ENCODE results near the gene CEP112.
"Not testable (repeated sequence)": the region's sequence is repeated elsewhere in the genome, so short reads cannot be mapped to it uniquely, and the experiment has no call there.

CEP112 gene

GRCh38 chr17:66087073-66087472, 104.9 kb downstream of the CEP112 start:
- ATAC-seq: peak; percentile 27; the same call in 1 of the 3 replicates
- TF ChIP-seq ARNTL (CRISPR knock-in tag; IDR thresholded peaks at IDR 0.05; ENCODE audit: borderline replicate concordance, low read depth): no peak

GRCh38 chr17:66085221-66085620, 106.7 kb downstream of the CEP112 start:
- TF ChIP-seq RARB (CRISPR knock-in tag; IDR thresholded peaks at IDR 0.05): no peak
- no peak for TF ChIP-seq ZFP3 (CRISPR knock-in tag; IDR thresholded peaks at IDR 0.05)
- no peak for TF ChIP-seq PPARA (CRISPR knock-in tag; IDR thresholded peaks at IDR 0.05; ENCODE audit: borderline replicate concordance)
- TF ChIP-seq CREB5 (CRISPR knock-in tag; IDR thresholded peaks at IDR 0.05; ENCODE audit: low read depth): no peak
- TF ChIP-seq ZNF8 (CRISPR knock-in tag; IDR thresholded peaks at IDR 0.05): no peak
- TF ChIP-seq CSRNP3 (CRISPR knock-in tag; IDR thresholded peaks at IDR 0.05): no peak
- no peak for TF ChIP-seq ESRRG (CRISPR knock-in tag; IDR thresholded peaks at IDR 0.05)
- no peak for TF ChIP-seq TSHZ2 (CRISPR knock-in tag; IDR thresholded peaks at IDR 0.05)
- TF ChIP-seq BACH2 (CRISPR knock-in tag; IDR thresholded peaks at IDR 0.05; ENCODE audit: borderline replicate concordance): no peak
- TF ChIP-seq TCF4 (CRISPR knock-in tag; IDR thresholded peaks at IDR 0.05; ENCODE audit: borderline replicate concordance): no peak
- no peak for TF ChIP-seq ZNF70 (CRISPR knock-in tag; IDR thresholded peaks at IDR 0.05)
- TF ChIP-seq TOX (CRISPR knock-in tag; IDR thresholded peaks at IDR 0.05; ENCODE audit: borderline replicate concordance): no peak
- no peak for TF ChIP-seq ZNF565 (CRISPR knock-in tag; conservative IDR thresholded peaks at IDR 0.05; ENCODE audit: low read depth)
- no peak for TF ChIP-seq POU6F1 (CRISPR knock-in tag; IDR thresholded peaks at IDR 0.05; ENCODE audit: borderline replicate concordance, low read depth)
- no peak for ATAC-seq

- ATAC-seq: not testable (repeated sequence)
These were observed 111.3 kb downstream of the CEP112 start for GRCh38 chr17:66080670-66081069.

- ATAC-seq: no peak
- TF ChIP-seq OSR1 (CRISPR knock-in tag; IDR thresholded peaks at IDR 0.05) (no peak), ZNF8 (CRISPR knock-in tag; IDR thresholded peaks at IDR 0.05) (no peak), PATZ1 (CRISPR knock-in tag; IDR thresholded peaks at IDR 0.05; ENCODE audit: borderline replicate concordance) (no peak), ZC3H10 (CRISPR knock-in tag; IDR thresholded peaks at IDR 0.05) (no peak), CSDC2 (CRISPR knock-in tag; IDR thresholded peaks at IDR 0.05) (no peak)
These were observed 115.3 kb downstream of the CEP112 start for GRCh38 chr17:66076546-66077190.
